Endothelial cell of umbilical vein (primary cell): ENCODE measurements around the gene DHX34.

Experiments used
- EZH2 ChIP-seq: IDR thresholded peaks from 2 replicates; pipeline ENCODE4 v1.6.1; 2012; ENCODE audit warnings: borderline replicate concordance, low read depth, mild to moderate bottlenecking, moderate library complexity, low read length, inconsistent platforms; ENCODE audit not compliant: severe bottlenecking
- FOS ChIP-seq: IDR thresholded peaks from 2 replicates; pipeline ENCODE4 v1.6.1; 2011; ENCODE audit warnings: mild to moderate bottlenecking, low read length, moderate library complexity, borderline replicate concordance; ENCODE audit not compliant: insufficient read depth
- GATA2 ChIP-seq: IDR thresholded peaks from 2 replicates; pipeline ENCODE4 v1.7.0; 2011; ENCODE audit warnings: low read depth, mild to moderate bottlenecking, moderate library complexity, mixed read lengths, low read length; ENCODE audit not compliant: insufficient read length, insufficient read depth
- JUN ChIP-seq: IDR thresholded peaks from 2 replicates; pipeline ENCODE4 v1.6.1; 2011; ENCODE audit warnings: borderline replicate concordance, low read depth; ENCODE audit not compliant: insufficient read length, insufficient read depth
- MAX ChIP-seq: IDR thresholded peaks from 2 replicates; pipeline ENCODE4 v1.6.1; 2011; ENCODE audit not compliant: insufficient read depth, insufficient read length
- MYC ChIP-seq: IDR thresholded peaks from one replicate; pipeline ENCODE4 v1.6.1; 2011; ENCODE audit warnings: mild to moderate bottlenecking, low read depth, low read length
- POLR2A ChIP-seq: IDR thresholded peaks from 2 replicates; pipeline ENCODE4 v1.6.1; 2012; ENCODE audit warnings: low read depth, mild to moderate bottlenecking, control low read depth, low read length
- POLR2AphosphoS5 ChIP-seq: IDR thresholded peaks from 2 replicates; pipeline ENCODE4 v1.6.1; 2012; ENCODE audit warnings: low read depth, mild to moderate bottlenecking, control low read depth, low read length, moderate library complexity; ENCODE audit not compliant: insufficient read depth
- TF ChIP-seq, protein P1 (sequence below), 2 donors: IDR thresholded peaks; 1 replicate in 1 of 2; 2 replicates in 1 of 2; pipeline ENCODE4 v1.5.1; 2011; ENCODE audit warnings: low read length in 2 of 2, mild to moderate bottlenecking in 2 of 2, moderate library complexity in 2 of 2, control low read depth in 1 of 2, inconsistent platforms in 1 of 2, low read depth in 1 of 2; ENCODE audit not compliant: insufficient read depth in 1 of 2; ENCODE audit errors: extremely low read depth in 1 of 2

DNA sequence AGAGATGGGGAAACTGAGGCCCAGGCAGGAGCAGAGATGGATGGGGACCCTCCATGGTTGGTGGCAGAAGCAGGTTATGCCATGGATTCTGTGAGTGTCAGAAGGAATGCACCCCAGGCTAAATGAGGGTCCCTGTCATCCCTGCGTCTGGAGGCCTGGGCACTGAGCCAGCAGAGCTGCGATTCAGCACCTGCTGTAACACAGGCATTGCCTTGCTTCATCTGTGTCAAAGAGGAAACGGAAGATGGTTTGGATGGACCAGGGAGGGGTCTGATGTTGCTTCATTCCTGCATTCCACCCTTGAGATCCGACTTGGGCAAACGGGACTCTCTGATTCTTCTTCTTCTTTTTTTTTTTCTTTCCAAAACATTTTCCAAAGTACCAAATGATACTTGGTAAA lies 38.3 kb upstream of the DHX34 start:
- TF ChIP-seq GATA2, result no peak
- TF ChIP-seq, protein P1, sequence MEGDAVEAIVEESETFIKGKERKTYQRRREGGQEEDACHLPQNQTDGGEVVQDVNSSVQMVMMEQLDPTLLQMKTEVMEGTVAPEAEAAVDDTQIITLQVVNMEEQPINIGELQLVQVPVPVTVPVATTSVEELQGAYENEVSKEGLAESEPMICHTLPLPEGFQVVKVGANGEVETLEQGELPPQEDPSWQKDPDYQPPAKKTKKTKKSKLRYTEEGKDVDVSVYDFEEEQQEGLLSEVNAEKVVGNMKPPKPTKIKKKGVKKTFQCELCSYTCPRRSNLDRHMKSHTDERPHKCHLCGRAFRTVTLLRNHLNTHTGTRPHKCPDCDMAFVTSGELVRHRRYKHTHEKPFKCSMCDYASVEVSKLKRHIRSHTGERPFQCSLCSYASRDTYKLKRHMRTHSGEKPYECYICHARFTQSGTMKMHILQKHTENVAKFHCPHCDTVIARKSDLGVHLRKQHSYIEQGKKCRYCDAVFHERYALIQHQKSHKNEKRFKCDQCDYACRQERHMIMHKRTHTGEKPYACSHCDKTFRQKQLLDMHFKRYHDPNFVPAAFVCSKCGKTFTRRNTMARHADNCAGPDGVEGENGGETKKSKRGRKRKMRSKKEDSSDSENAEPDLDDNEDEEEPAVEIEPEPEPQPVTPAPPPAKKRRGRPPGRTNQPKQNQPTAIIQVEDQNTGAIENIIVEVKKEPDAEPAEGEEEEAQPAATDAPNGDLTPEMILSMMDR (IDR thresholded peaks at IDR 0.05; ENCODE audit: extremely low read depth in 1 of 2, insufficient read depth in 1 of 2, low read depth in 1 of 2, low read length in 2 of 2), result no peak
- TF ChIP-seq POLR2AphosphoS5, result no peak
- no peak for TF ChIP-seq POLR2A
- no peak for TF ChIP-seq EZH2
- no peak for TF ChIP-seq JUN
- TF ChIP-seq FOS, result no peak
- TF ChIP-seq MAX, result no peak
- no peak for TF ChIP-seq MYC
